HG03342 (cell line): ENCODE data around the gene KIT.

Experiments used
- ATAC-seq: cut with Tn5 transposase; IDR thresholded peaks from one replicate; pipeline ENCODE4 v1.9.1; 2021; ENCODE audit warnings: mild to moderate bottlenecking, moderate library complexity; ENCODE audit not compliant: unreplicated experiment

KIT gene

GRCh38 chr4:54742636-54743399, 85.1 kb downstream of the KIT start:
- ATAC-seq, result no peak

GRCh38 chr4:54743562-54743961, 85.8 kb downstream of the KIT start:
- no peak for ATAC-seq

- no peak for ATAC-seq
Measured at GRCh38 chr4:54744487-54744886, 86.7 kb downstream of the KIT start.

GRCh38 chr4:54745031-54745770, 87.4 kb downstream of the KIT start:
- no peak for ATAC-seq

- peak; percentile 70 for ATAC-seq
Measured at GRCh38 chr4:54746218-54746617, 88.5 kb downstream of the KIT start.

- ATAC-seq, result no peak
Measured at GRCh38 chr4:54750341-54750740, 92.6 kb downstream of the KIT start.

GRCh38 chr4:54754394-54754793, 96.6 kb downstream of the KIT start:
- no peak for ATAC-seq

- no peak for ATAC-seq
Measured at GRCh38 chr4:54764476-54764875, 106.7 kb downstream of the KIT start.

- no peak for ATAC-seq
Measured at GRCh38 chr4:54767376-54767775, 109.6 kb downstream of the KIT start.

GRCh38 chr4:54773022-54773421, 115.3 kb downstream of the KIT start:
- ATAC-seq, result no peak

GRCh38 chr4:54779036-54779435, 121.3 kb downstream of the KIT start:
- no peak for ATAC-seq

GRCh38 chr4:54779476-54780148, 121.9 kb downstream of the KIT start:
- ATAC-seq, result no peak

- no peak for ATAC-seq
Measured at GRCh38 chr4:54780149-54780495, 122.4 kb downstream of the KIT start.

- no peak for ATAC-seq
Measured at GRCh38 chr4:54781756-54782155, 124.0 kb downstream of the KIT start.

- no peak for ATAC-seq
Measured at GRCh38 chr4:54783402-54784110, 125.8 kb downstream of the KIT start.

- ATAC-seq, result no peak
Measured at GRCh38 chr4:54784161-54784671, 126.5 kb downstream of the KIT start.
